GM12878 (cell line): Measurements from ENCODE around the gene NUPR1. TPM values are rescaled to one million over a fixed set of nuclear protein-coding genes. Genes with fewer than 3 reads are reported as not detected.

ENCODE experiments used
- ATAC-seq: fragments of 200-7000 bp; cut with Tn5 transposase; 3 replicates; pipeline ENCODE4 v1.9.1; 2020; ENCODE audit warnings: mild to moderate bottlenecking, moderate library complexity
- BruUV-seq: library from RNA; stranded (reverse); fragments of 400-500 nt; replicated peaks from 2 replicates; lab custom pipeline; 2021; lab: Mats Ljungman, UMichigan
- CTCF ChIA-PET: fragments of 300-600 bp; sonication (Branson Sonifier 250); formaldehyde crosslinking; extraction: SDS; loops from one replicate; lab custom pipeline; 2021; ENCODE audit warnings: inconsistent platforms; lab: Yijun Ruan, JAX
- POLR2A ChIA-PET: fragments of 350-600 bp; formaldehyde crosslinking; extraction: SDS; loops from one replicate; lab custom pipeline; 2021; ENCODE audit warnings: inconsistent platforms; lab: Charles Lee
- RAD21 ChIA-PET: fragments of 300-600 bp; sonication (Branson Sonifier 250); formaldehyde crosslinking; loops from one replicate; lab custom pipeline; 2023; ENCODE audit warnings: antibody characterized with exemption; ENCODE audit not compliant: unreplicated experiment; lab: Charles Lee
- SMC1A ChIA-PET: fragments of 300-600 bp; sonication (Branson Sonifier 250); formaldehyde crosslinking; loops from one replicate; lab custom pipeline; 2023; ENCODE audit not compliant: unreplicated experiment, uncharacterized antibody; lab: Charles Lee
- DNase-seq: peaks from one replicate; pipeline ENCODE4 v3.0.0-alpha.2; 2011; ENCODE audit warnings: low read depth, low spot score
- FAIRE-seq: peaks from 3 replicates; lab custom pipeline; 2011; peaks lifted over from hg19 to GRCh38; lab: Jason Lieb, UNC
- H2AFZ ChIP-seq: 2 replicates; pipeline ENCODE4 v1.6.0; 2011; ENCODE audit warnings: low read depth, low read length, control low read depth; ENCODE audit not compliant: control insufficient read depth
- H3K27ac ChIP-seq: 2 replicates; pipeline ENCODE4 v1.5.1; 2011; ENCODE audit warnings: control low read depth; ENCODE audit not compliant: control insufficient read depth, insufficient read depth
- H3K27me3 ChIP-seq, 2 experiments: replicated peaks in 1 of 2; 2 replicates each; pipeline versions ENCODE4 v1.6.0 to v1.6.1; 2011; ENCODE audit warnings: low read length in 1 of 2; ENCODE audit not compliant: control insufficient read depth in 2 of 2, insufficient read depth in 2 of 2
- H3K36me3 ChIP-seq, 2 experiments: 2 replicates each; pipeline ENCODE4 v1.5.1; 2011; ENCODE audit warnings: low read length in 1 of 2; ENCODE audit not compliant: control insufficient read depth in 2 of 2, insufficient read depth in 2 of 2
- H3K4me1 ChIP-seq: 2 replicates; pipeline ENCODE4 v1.6.1; 2011; ENCODE audit warnings: mild to moderate bottlenecking, low read length, moderate library complexity, mixed read lengths; ENCODE audit not compliant: control insufficient read depth, insufficient read depth
- H3K4me2 ChIP-seq: 2 replicates; pipeline ENCODE4 v1.6.0; 2011; ENCODE audit warnings: control low read depth; ENCODE audit not compliant: control insufficient read depth, insufficient read depth
- H3K4me3 ChIP-seq: fragments of 200-600 bp; sonication (generic); 2 replicates; pipeline ENCODE4 v1.5.1; 2016
- H3K79me2 ChIP-seq: 2 replicates; pipeline ENCODE4 v1.6.0; 2011; ENCODE audit warnings: low read length; ENCODE audit not compliant: control insufficient read depth, insufficient read depth
- H3K9ac ChIP-seq: 2 replicates; pipeline ENCODE4 v1.8.0; 2011; ENCODE audit warnings: low read length, control low read depth, mixed read lengths; ENCODE audit not compliant: control insufficient read depth, insufficient read depth
- H3K9me3 ChIP-seq: replicated peaks from 3 replicates; pipeline ENCODE4 v1.5.1; 2011; ENCODE audit warnings: mild to moderate bottlenecking, low read length; ENCODE audit not compliant: control insufficient read depth, insufficient read depth
- H4K20me1 ChIP-seq: 2 replicates; pipeline ENCODE4 v1.6.0; 2011; ENCODE audit not compliant: control insufficient read depth, insufficient read depth
- EGR1 ChIP-seq, 2 experiments: IDR thresholded peaks; 1 replicate in 1 of 2; 2 replicates in 1 of 2; pipeline ENCODE4 v1.6.1; 2011 to 2012; ENCODE audit warnings: low read depth in 2 of 2, low read length in 2 of 2, borderline replicate concordance in 1 of 2, mild to moderate bottlenecking in 1 of 2, moderate library complexity in 1 of 2
- JUNB ChIP-seq: IDR thresholded peaks from 2 replicates; pipeline ENCODE4 v1.6.1; 2016; ENCODE audit warnings: antibody characterized with exemption, mild to moderate bottlenecking
- SREBF1 ChIP-seq: IDR thresholded peaks from 2 replicates; pipeline ENCODE4 v1.6.1; 2012; ENCODE audit warnings: mild to moderate bottlenecking, low read length
- WGBS: methylation state at CpG from one replicate; pipeline ENCODE4 v1.1.6; 2016; ENCODE audit warnings: low lambda C conversion rate; ENCODE audit not compliant: insufficient replicate concordance, insufficient coverage; ENCODE audit errors: missing lambda C conversion rate; 5-methylcytosine and 5-hydroxymethylcytosine counted together
- in situ Hi-C: fragments of 300-500 bp; cut with MboI; formaldehyde crosslinking; loops from 9 replicates; pipeline ENCODE4 v1.14.3; 2018; ENCODE audit warnings: mixed read lengths
- intact Hi-C: fragments of 100-400 bp; cut with micrococcal nuclease; formaldehyde crosslinking; loops from one replicate; pipeline ENCODE4 v1.14.2; 2022; ENCODE audit not compliant: unreplicated experiment
- polyA plus RNA-seq, 11 experiments: library from polyadenylated mRNA; depleted of rRNA in 4 of 11; unstranded in 6 of 11; stranded (reverse) in 5 of 11; fragments of >200 nt; fragmentation: Nextera tagmentation in 4 of 11; fragmentation: Illumina TruSeq in 1 of 11; extraction: Ambion mirVana in 4 of 11; extraction: Trizol in 1 of 11; gene quantifications; 1 replicate in 1 of 11; 2 replicates in 10 of 11; pipeline versions ENCODE4 v1.2.1 to v1.2.3, GENCODE V29; 2011 to 2016; ENCODE audit warnings: inconsistent platforms in 2 of 11, missing spikeins in 2 of 11, low read depth in 1 of 11
- total RNA-seq, 4 experiments: library from RNA; depleted of rRNA in 3 of 4; stranded (reverse); fragments of >200 nt in 3 of 4; fragmentation: Illumina TruSeq in 1 of 4; extraction: Trizol in 1 of 4; gene quantifications; 2 replicates each; pipeline versions ENCODE4 v1.2.1 to v1.2.3, GENCODE V29; 2013 to 2021
- TF ChIP-seq, protein P1 (sequence below): fragments of 450-650 bp; IDR thresholded peaks from 2 replicates; pipeline ENCODE4 v1.6.1; 2018; ENCODE audit warnings: borderline replicate concordance, mild to moderate bottlenecking; ENCODE audit not compliant: partially characterized antibody
- TF ChIP-seq, protein P2 (sequence below): IDR thresholded peaks from 2 replicates; pipeline ENCODE4 v1.6.1; 2012; ENCODE audit warnings: mild to moderate bottlenecking, low read depth, low read length
- TF ChIP-seq, protein P3 (sequence below): fragments of 450-650 bp; IDR thresholded peaks from 2 replicates; pipeline ENCODE4 v1.6.1; 2018; ENCODE audit warnings: mild to moderate bottlenecking, low read depth, moderate library complexity; ENCODE audit not compliant: partially characterized antibody

Gene NUPR1
- total and polyA plus RNA-seq, 10 of the 15 experiments (the other 5 are each of a cell fraction or from before 2014, with no cell fraction given), result 0.04 to 0.78 (median 0.17) TPM; not detected in 2

DNA sequence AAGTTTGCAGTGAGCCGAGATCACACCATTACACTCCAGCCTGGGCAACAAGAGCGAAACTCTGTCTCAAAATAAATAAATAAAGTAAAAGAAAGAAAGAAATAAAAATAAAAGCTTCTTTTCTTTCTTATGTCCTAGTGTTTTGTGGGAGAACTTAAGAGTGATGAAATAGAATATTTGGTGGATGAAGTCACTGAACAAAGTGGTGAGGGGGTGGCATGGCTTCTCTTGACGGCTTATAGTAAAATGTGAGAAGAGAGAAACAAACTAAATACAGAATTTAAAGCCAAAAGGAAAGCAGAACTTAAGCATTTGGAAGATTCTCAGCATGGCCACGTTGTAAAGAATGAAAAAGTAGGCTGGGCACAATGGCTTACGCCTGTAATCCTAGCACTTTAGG, 30.2 kb upstream of the NUPR1 start (continued):
- TF ChIP-seq SREBF1 (no peak), EGR1 (IDR thresholded peaks at IDR 0.05; ENCODE audit: borderline replicate concordance in 1 of 2, low read depth in 2 of 2, low read length in 2 of 2) (no peak)
- TF ChIP-seq, protein P1, sequence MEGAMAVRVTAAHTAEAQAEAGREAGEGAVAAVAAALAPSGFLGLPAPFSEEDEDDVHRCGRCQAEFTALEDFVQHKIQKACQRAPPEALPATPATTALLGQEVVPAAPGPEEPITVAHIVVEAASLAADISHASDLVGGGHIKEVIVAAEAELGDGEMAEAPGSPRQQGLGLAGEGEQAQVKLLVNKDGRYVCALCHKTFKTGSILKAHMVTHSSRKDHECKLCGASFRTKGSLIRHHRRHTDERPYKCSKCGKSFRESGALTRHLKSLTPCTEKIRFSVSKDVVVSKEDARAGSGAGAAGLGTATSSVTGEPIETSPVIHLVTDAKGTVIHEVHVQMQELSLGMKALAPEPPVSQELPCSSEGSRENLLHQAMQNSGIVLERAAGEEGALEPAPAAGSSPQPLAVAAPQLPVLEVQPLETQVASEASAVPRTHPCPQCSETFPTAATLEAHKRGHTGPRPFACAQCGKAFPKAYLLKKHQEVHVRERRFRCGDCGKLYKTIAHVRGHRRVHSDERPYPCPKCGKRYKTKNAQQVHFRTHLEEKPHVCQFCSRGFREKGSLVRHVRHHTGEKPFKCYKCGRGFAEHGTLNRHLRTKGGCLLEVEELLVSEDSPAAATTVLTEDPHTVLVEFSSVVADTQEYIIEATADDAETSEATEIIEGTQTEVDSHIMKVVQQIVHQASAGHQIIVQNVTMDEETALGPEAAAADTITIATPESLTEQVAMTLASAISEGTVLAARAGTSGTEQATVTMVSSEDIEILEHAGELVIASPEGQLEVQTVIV, result no peak
- TF ChIP-seq, protein P2, sequence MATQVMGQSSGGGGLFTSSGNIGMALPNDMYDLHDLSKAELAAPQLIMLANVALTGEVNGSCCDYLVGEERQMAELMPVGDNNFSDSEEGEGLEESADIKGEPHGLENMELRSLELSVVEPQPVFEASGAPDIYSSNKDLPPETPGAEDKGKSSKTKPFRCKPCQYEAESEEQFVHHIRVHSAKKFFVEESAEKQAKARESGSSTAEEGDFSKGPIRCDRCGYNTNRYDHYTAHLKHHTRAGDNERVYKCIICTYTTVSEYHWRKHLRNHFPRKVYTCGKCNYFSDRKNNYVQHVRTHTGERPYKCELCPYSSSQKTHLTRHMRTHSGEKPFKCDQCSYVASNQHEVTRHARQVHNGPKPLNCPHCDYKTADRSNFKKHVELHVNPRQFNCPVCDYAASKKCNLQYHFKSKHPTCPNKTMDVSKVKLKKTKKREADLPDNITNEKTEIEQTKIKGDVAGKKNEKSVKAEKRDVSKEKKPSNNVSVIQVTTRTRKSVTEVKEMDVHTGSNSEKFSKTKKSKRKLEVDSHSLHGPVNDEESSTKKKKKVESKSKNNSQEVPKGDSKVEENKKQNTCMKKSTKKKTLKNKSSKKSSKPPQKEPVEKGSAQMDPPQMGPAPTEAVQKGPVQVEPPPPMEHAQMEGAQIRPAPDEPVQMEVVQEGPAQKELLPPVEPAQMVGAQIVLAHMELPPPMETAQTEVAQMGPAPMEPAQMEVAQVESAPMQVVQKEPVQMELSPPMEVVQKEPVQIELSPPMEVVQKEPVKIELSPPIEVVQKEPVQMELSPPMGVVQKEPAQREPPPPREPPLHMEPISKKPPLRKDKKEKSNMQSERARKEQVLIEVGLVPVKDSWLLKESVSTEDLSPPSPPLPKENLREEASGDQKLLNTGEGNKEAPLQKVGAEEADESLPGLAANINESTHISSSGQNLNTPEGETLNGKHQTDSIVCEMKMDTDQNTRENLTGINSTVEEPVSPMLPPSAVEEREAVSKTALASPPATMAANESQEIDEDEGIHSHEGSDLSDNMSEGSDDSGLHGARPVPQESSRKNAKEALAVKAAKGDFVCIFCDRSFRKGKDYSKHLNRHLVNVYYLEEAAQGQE, result no peak

DNA sequence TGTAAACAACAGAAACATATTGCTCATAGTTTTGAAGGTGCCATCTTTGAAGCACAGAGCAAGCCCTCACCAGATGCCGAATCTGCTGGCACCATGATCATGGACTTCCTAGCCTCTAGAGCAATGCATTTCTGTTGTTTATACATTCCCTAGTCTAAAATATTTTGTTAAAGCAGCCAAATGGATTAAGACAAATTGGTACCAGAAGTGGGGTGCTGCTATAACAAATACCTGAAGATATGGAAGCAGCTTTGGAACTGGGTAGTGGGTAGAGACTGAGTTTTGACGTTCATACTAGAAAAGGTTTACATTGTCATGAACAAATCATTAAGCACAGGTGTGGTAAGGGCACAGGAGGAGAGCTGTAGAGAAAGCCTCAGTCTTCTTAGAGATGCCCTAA, 28.5 kb upstream of the NUPR1 start:
- RAD21 ChIA-PET, result no interaction called here
- Histone ChIP-seq H2AFZ (no peak overlapping the region), H3K9me3 (peaks cover 5% of the 10 kb centered on the region; the same call in 1 of the 3 replicates), H3K27ac (no peak overlapping the region), H3K9ac (no peak overlapping the region), H3K4me3 (no peak overlapping the region), H3K4me2 (no peak overlapping the region), H3K36me3 (no peaks in the 10 kb centered on the region), H3K27me3 (no peaks in the 10 kb centered on the region), H4K20me1 (no peaks in the 10 kb centered on the region), H3K4me1 (no peaks in the 10 kb centered on the region), H3K79me2 (no peaks in the 10 kb centered on the region)
- POLR2A ChIA-PET, result no interaction called here
- SMC1A ChIA-PET, result no interaction called here
- 98% methylated on average over 2 of the region's 2 CpGs for WGBS
- no peak for ATAC-seq
- TF ChIP-seq, protein P3, sequence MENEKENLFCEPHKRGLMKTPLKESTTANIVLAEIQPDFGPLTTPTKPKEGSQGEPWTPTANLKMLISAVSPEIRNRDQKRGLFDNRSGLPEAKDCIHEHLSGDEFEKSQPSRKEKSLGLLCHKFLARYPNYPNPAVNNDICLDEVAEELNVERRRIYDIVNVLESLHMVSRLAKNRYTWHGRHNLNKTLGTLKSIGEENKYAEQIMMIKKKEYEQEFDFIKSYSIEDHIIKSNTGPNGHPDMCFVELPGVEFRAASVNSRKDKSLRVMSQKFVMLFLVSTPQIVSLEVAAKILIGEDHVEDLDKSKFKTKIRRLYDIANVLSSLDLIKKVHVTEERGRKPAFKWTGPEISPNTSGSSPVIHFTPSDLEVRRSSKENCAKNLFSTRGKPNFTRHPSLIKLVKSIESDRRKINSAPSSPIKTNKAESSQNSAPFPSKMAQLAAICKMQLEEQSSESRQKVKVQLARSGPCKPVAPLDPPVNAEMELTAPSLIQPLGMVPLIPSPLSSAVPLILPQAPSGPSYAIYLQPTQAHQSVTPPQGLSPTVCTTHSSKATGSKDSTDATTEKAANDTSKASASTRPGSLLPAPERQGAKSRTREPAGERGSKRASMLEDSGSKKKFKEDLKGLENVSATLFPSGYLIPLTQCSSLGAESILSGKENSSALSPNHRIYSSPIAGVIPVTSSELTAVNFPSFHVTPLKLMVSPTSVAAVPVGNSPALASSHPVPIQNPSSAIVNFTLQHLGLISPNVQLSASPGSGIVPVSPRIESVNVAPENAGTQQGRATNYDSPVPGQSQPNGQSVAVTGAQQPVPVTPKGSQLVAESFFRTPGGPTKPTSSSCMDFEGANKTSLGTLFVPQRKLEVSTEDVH, result no peak
- TF ChIP-seq JUNB, result no peak
- FAIRE-seq, result no peak
- CTCF ChIA-PET, result no interaction called here
- DNase-seq, result no peak
- in situ Hi-C loops (no loop called here), intact Hi-C loops (no loop called here)
- BruUV-seq, result no TSS peak
